Mucosa of descending colon (tissue), 3 donors: ENCODE data around the gene RYR3. TPM values are rescaled to one million over a fixed set of nuclear protein-coding genes. Genes with fewer than 3 reads are reported as not detected.

Experiments
- ATAC-seq: fragments of 200-7000 bp; cut with Tn5 transposase; one replicate; pipeline ENCODE4 v1.9.1; 2020; ENCODE audit warnings: mild to moderate bottlenecking, moderate library complexity
- DNase-seq, 3 donors: peaks; one replicate each; pipeline ENCODE4 v3.0.0-alpha.2; 2020
- H3K36me3 ChIP-seq: fragments of 200-600 bp; one replicate; pipeline ENCODE4 v1.8.0; 2021; ENCODE audit warnings: low read depth, mild to moderate bottlenecking
- H3K4me1 ChIP-seq: fragments of 200-600 bp; one replicate; pipeline ENCODE4 v1.8.0; 2021; ENCODE audit warnings: low read depth, mild to moderate bottlenecking
- H3K4me3 ChIP-seq: fragments of 200-600 bp; one replicate; pipeline ENCODE4 v1.8.0; 2021; ENCODE audit warnings: mild to moderate bottlenecking
- H3K9me3 ChIP-seq: fragments of 200-600 bp; one replicate; pipeline ENCODE4 v1.8.0; 2021; ENCODE audit warnings: mild to moderate bottlenecking
- intact Hi-C, 2 donors: fragments of 100-400 bp; cut with DNase I in 1 of 2; cut with micrococcal nuclease in 1 of 2; formaldehyde crosslinking; loops; one replicate each; pipeline versions ENCODE4 v1.11.0 to v1.11.1; 2022; cut with DNase I, micrococcal nuclease
- total RNA-seq, 3 donors: library from RNA; stranded (reverse); fragmentation: NEBNext Ultra II Directional in 2 of 3; extraction: Animal tissue kit (Norgen Biotek cat#: 25700) in 2 of 3; gene quantifications; one replicate each; pipeline versions ENCODE4 v1.2.1 to v1.2.4, GENCODE V29; 2021 to 2023
- TF ChIP-seq, protein P1 (sequence below): fragments of 200-600 bp; IDR thresholded peaks from one replicate; pipeline ENCODE4 v1.8.0; 2022; ENCODE audit warnings: antibody characterized with exemption, mild to moderate bottlenecking
- donor health status: DM: no; HTN: no; CAD: no; lungs with moderate emphysema.
- donor health status: DM: no; HTN: no; CAD: no.
- donor health status: DM: no; HTN: yes; CAD: no.

RYR3 gene
- total RNA-seq, 3 donors from 2014 or later, result 0.84 to 16.4 (median 1.1) TPM

DNA sequence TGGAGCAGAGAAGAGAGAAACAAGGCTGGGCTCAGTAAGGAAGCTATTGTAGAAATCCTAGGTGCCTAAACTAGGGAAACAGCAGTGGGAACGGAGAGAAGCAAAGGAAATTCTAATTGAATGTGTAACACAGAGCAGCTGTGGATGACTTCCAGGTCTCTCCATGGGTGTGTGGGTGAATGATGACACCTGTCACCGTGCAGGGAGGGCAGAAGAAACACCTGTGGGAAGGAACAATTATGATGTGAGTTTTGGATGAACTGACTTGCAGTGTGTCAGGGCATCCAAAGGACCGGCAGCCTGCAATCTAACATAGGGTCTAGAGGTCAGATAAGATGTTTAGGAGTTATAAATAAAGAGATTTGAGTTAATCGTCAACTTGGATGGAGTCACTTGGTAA lies 144.2 kb downstream of the RYR3 start:
- Histone ChIP-seq H3K36me3 (no peaks in the 10 kb centered on the region), H3K4me1 (no peaks in the 10 kb centered on the region), H3K4me3 (no peak overlapping the region), H3K9me3 (no peaks in the 10 kb centered on the region)
- no peak for DNase-seq
- TF ChIP-seq, protein P1, sequence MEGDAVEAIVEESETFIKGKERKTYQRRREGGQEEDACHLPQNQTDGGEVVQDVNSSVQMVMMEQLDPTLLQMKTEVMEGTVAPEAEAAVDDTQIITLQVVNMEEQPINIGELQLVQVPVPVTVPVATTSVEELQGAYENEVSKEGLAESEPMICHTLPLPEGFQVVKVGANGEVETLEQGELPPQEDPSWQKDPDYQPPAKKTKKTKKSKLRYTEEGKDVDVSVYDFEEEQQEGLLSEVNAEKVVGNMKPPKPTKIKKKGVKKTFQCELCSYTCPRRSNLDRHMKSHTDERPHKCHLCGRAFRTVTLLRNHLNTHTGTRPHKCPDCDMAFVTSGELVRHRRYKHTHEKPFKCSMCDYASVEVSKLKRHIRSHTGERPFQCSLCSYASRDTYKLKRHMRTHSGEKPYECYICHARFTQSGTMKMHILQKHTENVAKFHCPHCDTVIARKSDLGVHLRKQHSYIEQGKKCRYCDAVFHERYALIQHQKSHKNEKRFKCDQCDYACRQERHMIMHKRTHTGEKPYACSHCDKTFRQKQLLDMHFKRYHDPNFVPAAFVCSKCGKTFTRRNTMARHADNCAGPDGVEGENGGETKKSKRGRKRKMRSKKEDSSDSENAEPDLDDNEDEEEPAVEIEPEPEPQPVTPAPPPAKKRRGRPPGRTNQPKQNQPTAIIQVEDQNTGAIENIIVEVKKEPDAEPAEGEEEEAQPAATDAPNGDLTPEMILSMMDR, result no peak
- intact Hi-C loops, result no loop called here
- no peak for ATAC-seq

DNA sequence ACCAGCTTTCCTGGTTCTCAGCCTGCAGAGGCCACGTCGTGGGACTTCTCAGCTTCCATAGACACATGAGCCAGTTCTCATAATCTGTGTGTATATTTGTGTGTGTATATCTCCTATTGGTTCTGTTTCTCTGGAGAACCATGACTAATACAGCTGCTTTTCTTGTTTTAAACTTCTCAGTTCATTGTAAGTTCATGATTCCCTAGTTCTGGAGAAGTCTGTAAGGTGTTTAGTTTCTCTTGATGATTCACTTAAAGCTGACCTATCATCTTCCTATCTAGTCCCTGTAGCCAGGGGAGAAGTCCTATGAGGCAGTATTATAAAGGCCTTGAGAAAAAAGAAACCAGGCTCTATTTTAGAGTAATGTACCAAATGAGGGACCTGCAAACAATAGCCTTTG lies 147.7 kb downstream of the RYR3 start:
- Histone ChIP-seq H3K36me3 (no peaks in the 10 kb centered on the region), H3K4me1 (no peaks in the 10 kb centered on the region), H3K9me3 (no peaks in the 10 kb centered on the region), H3K4me3 (no peak overlapping the region)
- no peak for DNase-seq
- TF ChIP-seq, protein P1, result no peak
- ATAC-seq, result no peak
- intact Hi-C loops, result no loop called here

DNA sequence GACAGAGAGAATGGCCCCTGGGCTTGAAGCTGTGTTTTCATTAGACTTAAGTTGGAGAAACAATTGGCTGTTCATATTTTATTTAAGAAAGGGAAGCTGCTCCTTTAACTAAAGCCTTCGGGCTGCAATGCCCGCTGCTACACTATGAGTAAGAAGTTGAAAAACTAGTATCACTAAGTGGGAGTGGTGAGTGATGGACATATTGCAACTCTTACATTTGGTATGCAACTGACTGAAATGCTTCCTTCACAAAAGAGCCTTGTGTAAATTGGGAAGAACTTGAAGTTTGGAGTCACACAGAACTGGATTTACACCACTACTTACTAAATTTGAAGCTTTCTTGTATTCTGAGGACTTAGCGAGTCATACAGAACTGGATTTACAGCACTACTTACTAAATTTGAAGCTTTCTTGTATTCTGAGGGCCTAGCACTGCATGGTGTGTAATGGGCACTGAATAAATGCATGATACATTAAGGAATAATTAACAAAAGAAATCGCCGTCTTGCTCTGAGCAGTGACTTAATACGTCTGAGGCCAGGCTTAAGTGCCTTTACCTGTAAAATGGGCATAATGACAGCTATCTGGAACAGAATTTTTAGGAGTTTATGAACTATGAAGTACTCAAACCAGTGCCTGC lies 149.5 kb downstream of the RYR3 start:
- no peak for ATAC-seq

DNA sequence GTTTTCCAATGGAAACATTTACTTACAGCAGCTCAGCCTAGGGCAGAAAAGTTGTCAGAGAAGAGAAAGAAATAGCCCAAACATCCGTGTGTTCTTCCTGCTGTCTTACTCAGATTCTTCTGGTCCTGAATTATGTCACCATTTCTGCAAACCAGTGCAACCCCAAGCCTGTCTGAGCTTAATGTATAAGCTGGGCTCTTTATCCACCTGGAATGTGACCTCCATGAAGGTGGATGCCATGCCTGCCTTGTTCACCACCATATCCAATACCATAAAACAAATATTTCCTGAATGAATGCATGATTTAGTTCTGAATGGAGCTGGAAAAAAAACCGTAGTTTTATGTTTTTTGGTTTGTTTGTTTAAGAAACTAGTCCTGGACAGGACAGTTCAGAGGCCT lies 150.9 kb downstream of the RYR3 start:
- H3K4me3 ChIP-seq, result no peak overlapping the region
- intact Hi-C loops, result no loop called here
- H3K36me3 ChIP-seq, result no peaks in the 10 kb centered on the region
- DNase-seq (no peak), ATAC-seq (no peak)
- TF ChIP-seq, protein P1, result no peak
- no peaks in the 10 kb centered on the region for H3K4me1 ChIP-seq
- no peaks in the 10 kb centered on the region for H3K9me3 ChIP-seq

More for the DNA sequence above, 149.5 kb downstream of the RYR3 start:
- intact Hi-C loops, result no loop called here
- no peaks in the 10 kb centered on the region for H3K9me3 ChIP-seq
- no peaks in the 10 kb centered on the region for H3K36me3 ChIP-seq
- H3K4me3 ChIP-seq, result no peak overlapping the region
- no peaks in the 10 kb centered on the region for H3K4me1 ChIP-seq
- DNase-seq, result no peak
- TF ChIP-seq, protein P1, result no peak

DNA sequence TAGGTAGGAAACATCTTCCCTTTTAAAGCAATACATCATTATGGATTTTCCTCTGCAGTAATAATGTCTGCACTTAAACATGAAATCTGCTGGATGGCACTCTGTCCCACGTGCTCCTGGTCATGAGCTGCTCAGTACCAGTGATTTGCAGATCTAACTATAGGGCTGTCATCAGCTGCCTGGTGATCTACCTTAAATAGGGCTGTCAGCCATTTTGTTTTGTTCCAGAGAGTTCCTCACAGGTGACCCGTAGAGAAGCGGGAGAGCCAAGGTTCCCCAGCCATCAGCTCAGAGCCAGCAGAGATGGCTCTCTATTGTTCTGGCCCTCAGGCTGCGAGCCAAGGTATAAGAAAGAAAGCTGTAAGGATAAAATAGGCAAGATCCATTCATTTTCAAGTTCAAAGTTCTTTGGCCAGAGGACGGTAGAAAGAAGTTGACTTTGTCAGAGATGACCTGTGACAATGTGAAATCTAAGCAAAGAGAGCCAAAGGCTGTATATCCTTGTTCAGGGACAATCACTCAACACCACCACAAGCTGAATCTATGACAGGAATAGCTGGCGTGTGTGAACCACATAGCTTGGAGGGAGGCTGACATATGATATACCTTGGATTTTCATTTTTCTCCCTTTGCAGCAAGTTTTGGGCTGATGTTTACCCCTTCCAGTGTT lies 156.5 kb downstream of the RYR3 start:
- no peaks in the 10 kb centered on the region for H3K9me3 ChIP-seq
- ATAC-seq (no peak), DNase-seq (no peak)
- no peak overlapping the region for H3K4me3 ChIP-seq
- TF ChIP-seq, protein P1, result no peak
- intact Hi-C loops, result no loop called here
- no peaks in the 10 kb centered on the region for H3K4me1 ChIP-seq
- no peaks in the 10 kb centered on the region for H3K36me3 ChIP-seq
